ENCODE data around the gene HIP1. TPM values are rescaled to one million over a fixed set of nuclear protein-coding genes. Genes with fewer than 3 reads are reported as not detected.

Gene HIP1
- total RNA-seq, 4 donors from 2014 or later: 15.8 to 33.2 (median 22.8) TPM

GRCh38 chr7:75640201-75640600, 98.5 kb downstream of the HIP1 start:
- no peak for DNase-seq (ENCODE audit: extremely low spot score)
- H3K36me3 ChIP-seq: no peaks in the 10 kb centered on the region
- no peaks in the 10 kb centered on the region for H3K9me3 ChIP-seq
- peak overlapping the region in 3 of 4 donors; percentile 75 to 84 (median 78) for H3K27ac ChIP-seq (replicated peaks in 1 of 4)
- no peaks in the 10 kb centered on the region for H3K27me3 ChIP-seq
- H3K4me1 ChIP-seq: peaks cover 6 to 32% (median 24%) of the 10 kb centered on the region in 4 donors
- TF ChIP-seq POLR2AphosphoS5 (IDR thresholded peaks at IDR 0.05): no peak
- TF ChIP-seq EP300 (IDR thresholded peaks at IDR 0.05): no peak
- no peak for TF ChIP-seq POLR2A (IDR thresholded peaks at IDR 0.05; ENCODE audit: low read depth)
- TF ChIP-seq CTCF (IDR thresholded peaks at IDR 0.05): no peak
- 85% methylated on average over 6 of the region's 8 CpGs for WGBS
- intact Hi-C loops (cut with DNase I): loop anchor here (10.0 kb wide), 1 partner anchor 105 kb away; no protein-coding TSS in a partner anchor
- H3K4me3 ChIP-seq: no peak overlapping the region

- intact Hi-C loops (cut with DNase I): loop anchor here (10.0 kb wide), 1 partner anchor 105 kb away; no protein-coding TSS in a partner anchor
- H3K4me1 ChIP-seq: peaks cover 6 to 32% (median 24%) of the 10 kb centered on the region in 4 donors
- TF ChIP-seq EP300 (IDR thresholded peaks at IDR 0.05) (no peak), POLR2A (IDR thresholded peaks at IDR 0.05; ENCODE audit: low read depth) (no peak), CTCF (IDR thresholded peaks at IDR 0.05) (no peak), POLR2AphosphoS5 (IDR thresholded peaks at IDR 0.05) (no peak)
- peak overlapping the region; percentile 75 to 84 (median 80) for H3K27ac ChIP-seq (replicated peaks in 1 of 4)
- no peak for DNase-seq (ENCODE audit: extremely low spot score)
- H3K36me3 ChIP-seq: no peaks in the 10 kb centered on the region
- no peaks in the 10 kb centered on the region for H3K27me3 ChIP-seq
- peak overlapping the region; percentile 79 to 88 (median 86) for H3K4me3 ChIP-seq
- WGBS: 8% methylated on average over 6 of the region's 7 CpGs
- no peaks in the 10 kb centered on the region for H3K9me3 ChIP-seq
Measured at GRCh38 chr7:75639886-75640190, 98.9 kb downstream of the HIP1 start.

GRCh38 chr7:75639071-75639885, 99.5 kb downstream of the HIP1 start:
- TF ChIP-seq POLR2AphosphoS5 (IDR thresholded peaks at IDR 0.05): no peak
- no peak for TF ChIP-seq CTCF (IDR thresholded peaks at IDR 0.05)
- no peak for TF ChIP-seq POLR2A (IDR thresholded peaks at IDR 0.05; ENCODE audit: low read depth)
- TF ChIP-seq EP300 (IDR thresholded peaks at IDR 0.05): no peak
- H3K36me3 ChIP-seq: no peaks in the 10 kb centered on the region
- 3% methylated on average over 20 of the region's 77 CpGs for WGBS
- peak overlapping the region; percentile 79 to 88 (median 86) for H3K4me3 ChIP-seq
- H3K27ac ChIP-seq (replicated peaks in 1 of 4): peak overlapping the region; percentile 75 to 84 (median 80)
- intact Hi-C loops (cut with DNase I): no loop called here
- peaks cover 6 to 32% (median 24%) of the 10 kb centered on the region in 4 donors for H3K4me1 ChIP-seq
- no peaks in the 10 kb centered on the region for H3K9me3 ChIP-seq
- DNase-seq (ENCODE audit: extremely low spot score): no peak
- H3K27me3 ChIP-seq: no peaks in the 10 kb centered on the region

GRCh38 chr7:75638594-75639070, 100.1 kb downstream of the HIP1 start:
- peak overlapping the region; percentile 79 to 88 (median 86) for H3K4me3 ChIP-seq
- DNase-seq (ENCODE audit: extremely low spot score): no peak
- peak overlapping the region; percentile 75 to 84 (median 80) for H3K27ac ChIP-seq (replicated peaks in 1 of 4)
- no peaks in the 10 kb centered on the region for H3K36me3 ChIP-seq
- intact Hi-C loops (cut with DNase I): no loop called here
- H3K9me3 ChIP-seq: no peaks in the 10 kb centered on the region
- no peak for TF ChIP-seq POLR2A (IDR thresholded peaks at IDR 0.05; ENCODE audit: low read depth)
- no peak for TF ChIP-seq CTCF (IDR thresholded peaks at IDR 0.05)
- TF ChIP-seq POLR2AphosphoS5 (IDR thresholded peaks at IDR 0.05): no peak
- TF ChIP-seq EP300 (IDR thresholded peaks at IDR 0.05): no peak
- H3K27me3 ChIP-seq: no peaks in the 10 kb centered on the region
- 2% methylated on average over 31 of the region's 35 CpGs for WGBS
- peaks cover 6 to 32% (median 24%) of the 10 kb centered on the region in 4 donors for H3K4me1 ChIP-seq

Measured in esophagus muscularis mucosa (tissue), 4 donors.